Testis (tissue), 3 donors: ENCODE data around the gene OSBPL3. TPM values are rescaled to one million over a fixed set of nuclear protein-coding genes. Genes with fewer than 3 reads are reported as not detected.

Experiments used
- DNase-seq: peaks from one replicate; pipeline ENCODE4 v3.0.0-alpha.2; 2019
- H3K27ac ChIP-seq, 2 donors: fragments of 200-600 bp; sonication (generic); one replicate each; pipeline ENCODE4 v1.5.1; 2019
- H3K27me3 ChIP-seq: fragments of 200-600 bp; sonication (generic); one replicate; pipeline ENCODE4 v1.5.1; 2019
- H3K36me3 ChIP-seq: fragments of 200-600 bp; sonication (generic); one replicate; pipeline ENCODE4 v1.5.1; 2017; ENCODE audit warnings: low read depth; ENCODE audit errors: missing control alignments
- H3K4me1 ChIP-seq: fragments of 200-600 bp; sonication (generic); one replicate; pipeline ENCODE4 v1.5.1; 2019
- H3K4me3 ChIP-seq, 2 donors: fragments of 200-600 bp; sonication (generic); one replicate each; pipeline ENCODE4 v1.5.1; 2017 to 2019
- H3K9me3 ChIP-seq: fragments of 200-600 bp; sonication (generic); one replicate; pipeline ENCODE4 v1.5.1; 2017
- POLR2A ChIP-seq: fragments of 450-650 bp; IDR thresholded peaks from one replicate; pipeline ENCODE4 v1.6.1; 2017; ENCODE audit warnings: antibody characterized with exemption, mild to moderate bottlenecking, moderate library complexity
- WGBS, 2 donors: methylation state at CpG; one replicate each; pipeline ENCODE4 v1.1.5; 2018; 5-methylcytosine and 5-hydroxymethylcytosine counted together
- intact Hi-C: fragments of 100-400 bp; cut with DNase I; formaldehyde crosslinking; loops from one replicate; pipeline ENCODE4 v1.15.1; 2023; ENCODE audit warnings: low total_unique reads
- polyA plus RNA-seq: library from polyadenylated mRNA; stranded (reverse); fragments of 350-450 nt; fragmentation: Illumina TruSeq; extraction: RNeasy Lipid Tissue Mini Kit (QIAGEN cat#74804); gene quantifications from one replicate; pipeline ENCODE4 v1.2.3, GENCODE V29; 2014; ENCODE audit warnings: low read depth, low replicate concordance; ENCODE audit not compliant: insufficient read depth
- total RNA-seq, 2 donors: library from RNA; depleted of rRNA; stranded (reverse); fragments of >200 nt; gene quantifications; one replicate each; pipeline ENCODE4 v1.2.3, GENCODE V29; 2016
- TF ChIP-seq, protein P1 (sequence below), 3 experiments: fragments of 450-650 bp in 2 of 3; fragments of 200-600 bp in 1 of 3; sonication (generic) in 1 of 3; IDR thresholded peaks; one replicate each; pipeline ENCODE4 v1.5.1; 2016 to 2019; ENCODE audit warnings: antibody characterized with exemption in 3 of 3, mild to moderate bottlenecking in 2 of 3, moderate library complexity in 1 of 3

The OSBPL3 gene
- total and polyA plus RNA-seq, 3 donors from 2014 or later, result 5.6 to 9.4 (median 6.9) TPM

GRCh38 chr7:24870766-24871165 lies 109.2 kb downstream of the OSBPL3 start:
- Histone ChIP-seq H3K36me3 (no peaks in the 10 kb centered on the region), H3K9me3 (no peaks in the 10 kb centered on the region), H3K27ac (no peak overlapping the region), H3K27me3 (no peaks in the 10 kb centered on the region), H3K4me1 (no peaks in the 10 kb centered on the region), H3K4me3 (no peak overlapping the region)
- 77 to 87% methylated on average over 6 of the region's 6 CpGs for WGBS, 2 donors
- no peak for DNase-seq
- no peak for TF ChIP-seq POLR2A
- TF ChIP-seq, protein P1, sequence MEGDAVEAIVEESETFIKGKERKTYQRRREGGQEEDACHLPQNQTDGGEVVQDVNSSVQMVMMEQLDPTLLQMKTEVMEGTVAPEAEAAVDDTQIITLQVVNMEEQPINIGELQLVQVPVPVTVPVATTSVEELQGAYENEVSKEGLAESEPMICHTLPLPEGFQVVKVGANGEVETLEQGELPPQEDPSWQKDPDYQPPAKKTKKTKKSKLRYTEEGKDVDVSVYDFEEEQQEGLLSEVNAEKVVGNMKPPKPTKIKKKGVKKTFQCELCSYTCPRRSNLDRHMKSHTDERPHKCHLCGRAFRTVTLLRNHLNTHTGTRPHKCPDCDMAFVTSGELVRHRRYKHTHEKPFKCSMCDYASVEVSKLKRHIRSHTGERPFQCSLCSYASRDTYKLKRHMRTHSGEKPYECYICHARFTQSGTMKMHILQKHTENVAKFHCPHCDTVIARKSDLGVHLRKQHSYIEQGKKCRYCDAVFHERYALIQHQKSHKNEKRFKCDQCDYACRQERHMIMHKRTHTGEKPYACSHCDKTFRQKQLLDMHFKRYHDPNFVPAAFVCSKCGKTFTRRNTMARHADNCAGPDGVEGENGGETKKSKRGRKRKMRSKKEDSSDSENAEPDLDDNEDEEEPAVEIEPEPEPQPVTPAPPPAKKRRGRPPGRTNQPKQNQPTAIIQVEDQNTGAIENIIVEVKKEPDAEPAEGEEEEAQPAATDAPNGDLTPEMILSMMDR (IDR thresholded peaks at IDR 0.05), result no peak
- intact Hi-C loops, result no loop called here

DNA sequence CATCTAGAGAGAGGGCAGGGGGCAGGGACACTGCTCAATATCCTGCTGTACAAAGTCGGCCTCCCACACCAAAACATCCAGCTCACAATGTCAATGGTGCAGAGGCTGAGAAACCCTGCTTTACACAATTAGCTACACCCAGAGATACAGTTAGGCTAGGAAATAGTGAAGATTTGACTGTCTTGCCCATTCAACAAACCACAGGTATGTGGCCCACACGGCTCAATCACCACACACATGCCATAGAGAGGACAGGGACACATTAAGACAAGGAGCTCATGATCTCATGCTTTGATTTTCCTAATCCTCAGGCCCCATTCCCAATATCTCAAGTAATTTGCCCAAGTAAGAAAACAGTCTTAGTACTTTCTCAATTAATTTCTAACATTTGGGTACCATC lies 110.4 kb downstream of the OSBPL3 start:
- intact Hi-C loops, result no loop called here
- H3K27ac ChIP-seq, result no peak overlapping the region
- WGBS, 2 donors, result 63 to 78% methylated on average over 2 of the region's 2 CpGs
- no peak overlapping the region for H3K4me3 ChIP-seq
- no peaks in the 10 kb centered on the region for H3K9me3 ChIP-seq
- no peaks in the 10 kb centered on the region for H3K27me3 ChIP-seq
- no peak for DNase-seq
- H3K36me3 ChIP-seq, result no peaks in the 10 kb centered on the region
- TF ChIP-seq, protein P1 (IDR thresholded peaks at IDR 0.05), result no peak
- no peak for TF ChIP-seq POLR2A
- no peaks in the 10 kb centered on the region for H3K4me1 ChIP-seq

GRCh38 chr7:24868741-24869140 lies 111.2 kb downstream of the OSBPL3 start:
- no peaks in the 10 kb centered on the region for H3K4me1 ChIP-seq
- TF ChIP-seq POLR2A, result no peak
- TF ChIP-seq, protein P1 (IDR thresholded peaks at IDR 0.05), result no peak
- DNase-seq, result no peak
- H3K4me3 ChIP-seq, result no peak overlapping the region
- no peaks in the 10 kb centered on the region for H3K9me3 ChIP-seq
- no peaks in the 10 kb centered on the region for H3K27me3 ChIP-seq
- no peaks in the 10 kb centered on the region for H3K36me3 ChIP-seq
- H3K27ac ChIP-seq, result no peak overlapping the region
- WGBS, 2 donors, result 46 to 52% methylated on average over 4 of the region's 4 CpGs
- intact Hi-C loops, result no loop called here

DNA sequence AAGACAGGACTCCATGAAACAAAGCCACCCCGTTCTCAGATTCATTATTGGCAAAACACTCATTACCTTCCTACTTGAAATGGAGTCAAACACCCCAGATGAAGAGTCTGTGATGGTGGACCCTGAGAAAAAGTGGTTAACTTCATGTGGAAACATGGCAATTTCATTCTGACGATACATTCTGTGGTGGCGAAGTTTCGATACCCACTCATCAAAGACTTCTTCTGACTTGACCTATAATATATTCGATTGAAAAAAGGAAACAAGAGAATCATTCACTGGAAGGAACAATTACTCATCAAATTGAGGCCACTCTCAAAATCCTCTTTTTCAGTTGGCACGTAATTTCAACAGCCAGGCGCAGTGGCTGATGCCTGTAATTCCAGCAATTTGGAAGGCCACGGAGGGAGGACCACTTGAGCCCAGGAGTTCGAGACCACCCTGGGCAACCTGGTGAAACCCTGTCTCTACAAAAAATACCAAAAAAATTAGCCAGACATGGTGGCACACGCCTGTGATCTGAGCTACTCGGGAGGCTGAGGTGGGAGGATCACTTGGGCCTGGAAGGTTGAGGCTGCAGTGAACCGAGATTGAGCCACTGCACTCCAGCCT lies 113.9 kb downstream of the OSBPL3 start:
- no peaks in the 10 kb centered on the region for H3K4me1 ChIP-seq
- no peaks in the 10 kb centered on the region for H3K36me3 ChIP-seq
- no peaks in the 10 kb centered on the region for H3K27me3 ChIP-seq
- no peaks in the 10 kb centered on the region for H3K9me3 ChIP-seq
- H3K27ac ChIP-seq, result no peak overlapping the region
- no peak for TF ChIP-seq POLR2A
- TF ChIP-seq, protein P1 (IDR thresholded peaks at IDR 0.05), result no peak
- no peak overlapping the region for H3K4me3 ChIP-seq
- 88 to 93% methylated on average over 12 of the region's 12 CpGs for WGBS, 2 donors
- DNase-seq, result no peak
- intact Hi-C loops, result no loop called here

DNA sequence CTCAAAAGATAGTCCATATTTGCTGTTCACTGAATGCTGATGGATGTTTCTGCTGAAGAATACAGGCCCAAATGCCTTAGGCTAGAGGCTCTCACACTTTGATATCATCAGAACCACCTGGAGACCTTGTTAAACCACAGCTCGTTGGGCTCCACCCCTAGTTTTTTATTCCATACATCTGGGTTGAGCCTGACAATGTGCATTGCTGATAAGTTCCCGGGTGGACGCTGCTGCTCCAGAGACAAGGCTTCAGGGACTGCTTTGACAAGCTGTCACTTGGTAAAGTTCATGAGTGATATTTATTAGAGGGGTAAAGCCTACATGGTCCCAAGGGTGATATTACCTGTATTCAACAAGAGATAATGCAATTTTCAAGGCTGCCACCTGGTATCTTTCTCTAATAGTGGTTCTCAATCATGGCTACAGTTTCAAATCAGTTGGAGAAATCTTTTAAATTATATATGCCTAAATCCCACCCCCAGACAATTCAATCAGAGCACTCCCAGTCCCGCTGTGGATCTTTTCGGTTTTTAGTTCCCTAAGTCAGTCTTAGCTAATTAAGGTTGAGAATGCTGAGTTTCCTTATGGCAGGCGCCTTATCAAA lies 115.7 kb downstream of the OSBPL3 start:
- Histone ChIP-seq H3K27me3 (no peaks in the 10 kb centered on the region), H3K4me1 (no peaks in the 10 kb centered on the region), H3K27ac (no peak overlapping the region), H3K4me3 (no peak overlapping the region), H3K9me3 (no peaks in the 10 kb centered on the region), H3K36me3 (no peaks in the 10 kb centered on the region)
- intact Hi-C loops, result no loop called here
- 85 to 86% methylated on average over 5 to 6 of the region's 6 CpGs for WGBS, 2 donors
- no peak for TF ChIP-seq POLR2A
- TF ChIP-seq, protein P1 (IDR thresholded peaks at IDR 0.05), result no peak
- no peak for DNase-seq
